Caco-2 (cell line): ENCODE data around the gene SCARF2. TPM values are rescaled to one million over a fixed set of nuclear protein-coding genes. Genes with fewer than 3 reads are reported as not detected.
"Not testable (repeated sequence)": the region's sequence is repeated elsewhere in the genome, so short reads cannot be mapped to it uniquely, and the experiment has no call there.

Experiments used
- BruUV-seq: library from RNA; stranded (reverse); fragments of 400-500 nt; replicated peaks from 2 replicates; lab custom pipeline; 2021; lab: Mats Ljungman, UMichigan
- CTCF ChIA-PET: fragments of 300-600 bp; sonication (Branson Sonifier 250); formaldehyde crosslinking; loops from one replicate; lab custom pipeline; 2022; ENCODE audit warnings: antibody characterized with exemption; lab: Charles Lee
- POLR2A ChIA-PET: fragments of 300-600 bp; sonication (Branson Sonifier 250); formaldehyde crosslinking; loops from one replicate; lab custom pipeline; 2022; ENCODE audit warnings: antibody characterized with exemption; lab: Charles Lee
- DNase-seq, 2 experiments: peaks; one replicate each; pipeline versions ENCODE4 v3.0.0 to v3.0.0-alpha.2; 2020 to 2022
- H3K27me3 ChIP-seq: replicated peaks from 2 replicates; pipeline ENCODE4 v1.6.0; 2011; ENCODE audit warnings: low read length; ENCODE audit not compliant: control insufficient read depth, insufficient read depth
- H3K36me3 ChIP-seq: 2 replicates; pipeline ENCODE4 v1.5.1; 2011; ENCODE audit warnings: low read length; ENCODE audit not compliant: control insufficient read depth, insufficient read depth
- H3K4me1 ChIP-seq: fragments of 250-450 bp; sonication (Bioruptor Pico); 2 replicates; pipeline ENCODE4 v1.5.1; 2020; ENCODE audit warnings: mild to moderate bottlenecking
- H3K4me3 ChIP-seq: 2 replicates; pipeline ENCODE4 v1.5.1; 2011; ENCODE audit warnings: low read depth, mild to moderate bottlenecking, control low read depth, low read length
- H3K9me3 ChIP-seq: fragments of 250-450 bp; sonication (Bioruptor Pico); 2 replicates; pipeline ENCODE4 v1.5.1; 2020; ENCODE audit warnings: mild to moderate bottlenecking, moderate library complexity
- H3K27ac Mint-ChIP-seq: one replicate; pipeline ENCODE4 v1.8.0; 2022; ENCODE audit warnings: mixed read lengths; ENCODE audit not compliant: unreplicated experiment
- H3K27me3 Mint-ChIP-seq: one replicate; pipeline ENCODE4 v1.8.0; 2022; ENCODE audit warnings: mixed read lengths; ENCODE audit not compliant: insufficient read depth, unreplicated experiment
- H3K36me3 Mint-ChIP-seq: one replicate; pipeline ENCODE4 v1.8.0; 2022; ENCODE audit warnings: mild to moderate bottlenecking, mixed read lengths; ENCODE audit not compliant: insufficient read depth, unreplicated experiment
- H3K4me1 Mint-ChIP-seq: one replicate; pipeline ENCODE4 v1.8.0; 2022; ENCODE audit warnings: low read depth, mixed read lengths; ENCODE audit not compliant: unreplicated experiment
- H3K4me3 Mint-ChIP-seq: one replicate; pipeline ENCODE4 v1.8.0; 2022; ENCODE audit warnings: mild to moderate bottlenecking, moderate library complexity, mixed read lengths; ENCODE audit not compliant: unreplicated experiment
- H3K9me3 Mint-ChIP-seq: one replicate; pipeline ENCODE4 v1.8.0; 2022; ENCODE audit warnings: mixed read lengths; ENCODE audit not compliant: unreplicated experiment
- CTCF ChIP-seq, 2 experiments: fragments of 200-600 bp in 1 of 2; IDR thresholded peaks; 1 replicate in 1 of 2; 2 replicates in 1 of 2; pipeline versions ENCODE4 v1.5.1 to v1.8.0; 2011 to 2022; ENCODE audit warnings: antibody characterized with exemption in 1 of 2, control low read depth in 1 of 2, inconsistent platforms in 1 of 2, low read depth in 1 of 2, low read length in 1 of 2, mild to moderate bottlenecking in 1 of 2, moderate library complexity in 1 of 2; ENCODE audit not compliant: insufficient read depth in 1 of 2, severe bottlenecking in 1 of 2, unreplicated experiment in 1 of 2
- intact Hi-C: fragments of 100-400 bp; cut with micrococcal nuclease; formaldehyde crosslinking; loops from one replicate; pipeline ENCODE4 v1.10.0; 2022; ENCODE audit not compliant: unreplicated experiment
- total RNA-seq: library from RNA; stranded (reverse); gene quantifications from 2 replicates; pipeline ENCODE4 v1.2.3, GENCODE V29; 2022

The SCARF2 gene
- total RNA-seq, 1 experiment from 2014 or later = 0.73 TPM

- Histone ChIP-seq H3K9me3 (no peaks in the 10 kb centered on the region), H3K27me3 (no peaks in the 10 kb centered on the region), H3K4me3 (no peak overlapping the region), H3K36me3 (no peaks in the 10 kb centered on the region), H3K4me1 (no peaks in the 10 kb centered on the region)
- no peak for TF ChIP-seq CTCF (IDR thresholded peaks at IDR 0.05; ENCODE audit: insufficient read depth in 1 of 2, low read depth in 1 of 2, low read length in 1 of 2, severe bottlenecking in 1 of 2, unreplicated experiment in 1 of 2)
- no peak for DNase-seq
- H3K9me3 Mint-ChIP-seq = no peaks in the 10 kb centered on the region
- H3K4me3 Mint-ChIP-seq = no peak overlapping the region
- no peaks in the 10 kb centered on the region for H3K4me1 Mint-ChIP-seq
- ChIA-PET POLR2A (no interaction called here), CTCF (interaction anchor here (0.7 kb wide), 1 partner anchor 77 kb away, joined by 3 read pairs; no protein-coding TSS in a partner anchor)
- no peaks in the 10 kb centered on the region for H3K27me3 Mint-ChIP-seq
- intact Hi-C loops = no loop called here
- peaks cover 18% of the 10 kb centered on the region for H3K36me3 Mint-ChIP-seq
- no peak overlapping the region for H3K27ac Mint-ChIP-seq
- no TSS peak for BruUV-seq
Observed at GRCh38 chr22:20475115-20475436, 37.5 kb upstream of the SCARF2 start.

DNA sequence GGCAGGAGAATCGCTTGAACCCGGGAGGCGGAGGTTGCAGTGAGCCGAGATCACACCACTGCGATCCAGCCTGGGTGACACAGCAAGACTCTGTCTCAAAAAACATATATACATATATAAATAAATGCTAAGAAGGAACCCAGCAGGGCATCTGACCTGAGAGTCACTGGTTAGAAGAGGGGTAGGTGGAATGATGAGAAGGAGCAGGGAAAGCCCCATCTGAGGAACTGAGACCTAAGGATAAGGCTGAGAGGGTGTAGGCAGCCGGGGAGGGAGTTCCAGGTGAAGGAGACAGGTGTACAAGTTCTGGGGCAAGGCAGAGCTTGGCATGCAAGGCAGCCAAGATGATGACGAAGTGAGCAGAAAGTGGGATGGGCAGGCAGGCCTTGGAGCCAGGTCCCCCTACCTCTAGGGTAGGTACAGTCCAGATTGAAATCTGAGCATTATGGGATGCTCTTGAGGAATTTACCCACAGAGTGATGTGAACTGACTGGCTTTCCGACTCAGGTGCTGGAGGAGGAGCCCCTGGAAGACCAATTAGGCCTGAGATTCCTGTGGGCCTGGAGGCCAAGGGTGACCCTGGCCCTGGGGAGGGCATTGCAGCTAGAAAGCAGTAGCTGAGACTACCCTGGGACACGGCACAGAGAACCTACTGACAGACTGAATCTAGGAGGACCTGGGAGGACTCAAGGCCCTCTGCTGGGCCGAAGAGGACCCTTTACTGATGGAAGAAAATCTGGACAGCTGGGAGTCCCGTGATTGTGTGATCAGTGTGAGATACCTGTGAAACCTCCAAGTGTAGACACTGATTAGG is 35.2 kb upstream of the SCARF2 start:
- Histone ChIP-seq H3K4me3 (no peak overlapping the region), H3K9me3 (no peaks in the 10 kb centered on the region), H3K36me3 (no peaks in the 10 kb centered on the region), H3K27me3 (no peaks in the 10 kb centered on the region), H3K4me1 (no peaks in the 10 kb centered on the region)
- H3K27ac Mint-ChIP-seq = no peak overlapping the region
- H3K9me3 Mint-ChIP-seq = no peaks in the 10 kb centered on the region
- POLR2A ChIA-PET = no interaction called here
- H3K4me3 Mint-ChIP-seq = no peak overlapping the region
- peaks cover 18% of the 10 kb centered on the region for H3K36me3 Mint-ChIP-seq
- BruUV-seq = no TSS peak
- TF ChIP-seq CTCF (IDR thresholded peaks at IDR 0.05; ENCODE audit: insufficient read depth in 1 of 2, low read depth in 1 of 2, low read length in 1 of 2, severe bottlenecking in 1 of 2, unreplicated experiment in 1 of 2) = no peak
- no peak for DNase-seq
- no peaks in the 10 kb centered on the region for H3K4me1 Mint-ChIP-seq
- intact Hi-C loops = no loop called here
- H3K27me3 Mint-ChIP-seq = no peaks in the 10 kb centered on the region
- CTCF ChIA-PET = interaction anchor here (1.4 kb wide), 1 partner anchor 55 kb away, joined by 3 read pairs; no protein-coding TSS in a partner anchor

- Histone ChIP-seq H3K36me3 (no peaks in the 10 kb centered on the region), H3K4me3 (no peak overlapping the region), H3K9me3 (no peaks in the 10 kb centered on the region), H3K4me1 (no peaks in the 10 kb centered on the region), H3K27me3 (no peaks in the 10 kb centered on the region)
- no peak for TF ChIP-seq CTCF (IDR thresholded peaks at IDR 0.05; ENCODE audit: insufficient read depth in 1 of 2, low read depth in 1 of 2, low read length in 1 of 2, severe bottlenecking in 1 of 2, unreplicated experiment in 1 of 2)
- no TSS peak for BruUV-seq
- H3K4me1 Mint-ChIP-seq = no peaks in the 10 kb centered on the region
- H3K4me3 Mint-ChIP-seq = no peak overlapping the region
- ChIA-PET CTCF (no interaction called here), POLR2A (no interaction called here)
- no peaks in the 10 kb centered on the region for H3K9me3 Mint-ChIP-seq
- intact Hi-C loops = no loop called here
- H3K27ac Mint-ChIP-seq = no peak overlapping the region
- DNase-seq = no peak
- H3K36me3 Mint-ChIP-seq = peaks cover 18% of the 10 kb centered on the region
- H3K27me3 Mint-ChIP-seq = no peaks in the 10 kb centered on the region
Observed at GRCh38 chr22:20471126-20471833, 33.7 kb upstream of the SCARF2 start.

GRCh38 chr22:20470525-20470924 is 32.9 kb upstream of the SCARF2 start:
- H3K9me3 Mint-ChIP-seq, CTCF ChIA-PET, POLR2A ChIA-PET: not testable (repeated sequence)

More at GRCh38 chr22:20470525-20470924, 32.9 kb upstream of the SCARF2 start:
- H3K4me3 ChIP-seq, H3K4me3 Mint-ChIP-seq, intact Hi-C loops, H3K4me1 ChIP-seq, DNase-seq, H3K27me3 Mint-ChIP-seq, BruUV-seq, H3K9me3 ChIP-seq, H3K27ac Mint-ChIP-seq, H3K27me3 ChIP-seq, H3K36me3 ChIP-seq, H3K4me1 Mint-ChIP-seq: not testable (repeated sequence)
- peaks cover 18% of the 10 kb centered on the region for H3K36me3 Mint-ChIP-seq
